H1 (cell line): ENCODE measurements around the gene LITAFD.

Experiments used
- CBX5 ChIP-seq: fragments of 300-800, 300-1000 bp; sonication (generic); IDR thresholded peaks from 2 replicates; pipeline ENCODE4 v1.7.1; 2016; ENCODE audit warnings: antibody characterized with exemption, low read length, low read depth
- CTCF ChIP-seq, 3 experiments: IDR thresholded peaks; 1 replicate in 2 of 3; 2 replicates in 1 of 3; pipeline versions ENCODE4 v1.5.1 to v1.6.1; 2011; ENCODE audit warnings: low read length in 3 of 3, mild to moderate bottlenecking in 3 of 3, inconsistent platforms in 2 of 3, low read depth in 1 of 3, moderate library complexity in 1 of 3; ENCODE audit not compliant: insufficient read depth in 1 of 3; ENCODE audit errors: control extremely low read depth in 1 of 3
- FOSL1 ChIP-seq: IDR thresholded peaks from 2 replicates; pipeline ENCODE4 v1.6.1; 2011; ENCODE audit warnings: mild to moderate bottlenecking, low read depth, low read length, moderate library complexity; ENCODE audit not compliant: insufficient read depth
- NANOG ChIP-seq: IDR thresholded peaks from 2 replicates; pipeline ENCODE4 v1.6.1; 2011; ENCODE audit warnings: low read length, low read depth, mild to moderate bottlenecking, inconsistent platforms; ENCODE audit not compliant: insufficient read depth, poor library complexity, severe bottlenecking
- POLR2AphosphoS5 ChIP-seq: IDR thresholded peaks from 2 replicates; pipeline ENCODE4 v1.6.1; 2011; ENCODE audit warnings: low read depth, low read length
- RFX5 ChIP-seq: IDR thresholded peaks from 2 replicates; pipeline ENCODE4 v1.6.1; 2011; ENCODE audit warnings: low read depth, low read length, improper control_type of control experiment, borderline replicate concordance
- SP2 ChIP-seq: IDR thresholded peaks from 2 replicates; pipeline ENCODE4 v1.6.1; 2012; ENCODE audit warnings: mild to moderate bottlenecking, low read length, inconsistent platforms

- TF ChIP-seq NANOG (no peak), SP2 (no peak), CTCF (IDR thresholded peaks at IDR 0.05; ENCODE audit: control extremely low read depth in 1 of 3, insufficient read depth in 1 of 3, low read depth in 1 of 3, low read length in 3 of 3) (no peak), RFX5 (no peak), FOSL1 (no peak), CBX5 (no peak), POLR2AphosphoS5 (no peak)
Observed at GRCh38 chr16:8878523-8878911, 3.6 kb upstream of the LITAFD start.
